Natural killer cell treated with Interleukin-12 subunit alpha and Interleukin-12 subunit beta and Interleukin-15 and Interleukin-18, amount 100 ng/mL, for 72 hours (primary cell): ENCODE measurements around the gene NPHS2. TPM values are rescaled to one million over a fixed set of nuclear protein-coding genes. Genes with fewer than 3 reads are reported as not detected.
"Not testable (repeated sequence)": the region's sequence is repeated elsewhere in the genome, so short reads cannot be mapped to it uniquely, and the experiment has no call there.

Source experiments
- ATAC-seq, 2 donors: fragments of 150-1000 bp; cut with Tn5 transposase in 1 of 2; sonication (Bioruptor Pico), chemical (Tn5 transposase) in 1 of 2; 2 replicates each; pipeline ENCODE4 v1.10.0; 2021
- DNase-seq: peaks from one replicate; pipeline ENCODE4 v3.0.0; 2022; ENCODE audit warnings: low spot score
- H3K27ac Mint-ChIP-seq, 2 donors: 1 replicate in 1 of 2; 2 replicates in 1 of 2; pipeline ENCODE4 v1.8.0; 2022; ENCODE audit warnings: mixed read lengths in 2 of 2, mild to moderate bottlenecking in 1 of 2, moderate library complexity in 1 of 2
- H3K27me3 Mint-ChIP-seq, 2 donors: 1 replicate in 1 of 2; 2 replicates in 1 of 2; pipeline ENCODE4 v1.8.0; 2022; ENCODE audit warnings: mixed read lengths in 2 of 2
- H3K36me3 Mint-ChIP-seq: one replicate; pipeline ENCODE4 v1.8.0; 2022; ENCODE audit warnings: mixed read lengths
- H3K4me1 Mint-ChIP-seq, 2 donors: 1 replicate in 1 of 2; 2 replicates in 1 of 2; pipeline ENCODE4 v1.8.0; 2022; ENCODE audit warnings: low read depth in 2 of 2, mixed read lengths in 2 of 2, mild to moderate bottlenecking in 1 of 2
- H3K4me3 Mint-ChIP-seq: one replicate; pipeline ENCODE4 v1.8.0; 2022; ENCODE audit warnings: mixed read lengths
- H3K9me3 Mint-ChIP-seq: 2 replicates; pipeline ENCODE4 v1.8.0; 2022; ENCODE audit warnings: mixed read lengths
- total RNA-seq, 2 donors: library from RNA; stranded (reverse); gene quantifications; one replicate each; pipeline ENCODE4 v1.2.3, GENCODE V29; 2022

NPHS2 gene
- total RNA-seq, 2 donors from 2014 or later: not detected

DNA sequence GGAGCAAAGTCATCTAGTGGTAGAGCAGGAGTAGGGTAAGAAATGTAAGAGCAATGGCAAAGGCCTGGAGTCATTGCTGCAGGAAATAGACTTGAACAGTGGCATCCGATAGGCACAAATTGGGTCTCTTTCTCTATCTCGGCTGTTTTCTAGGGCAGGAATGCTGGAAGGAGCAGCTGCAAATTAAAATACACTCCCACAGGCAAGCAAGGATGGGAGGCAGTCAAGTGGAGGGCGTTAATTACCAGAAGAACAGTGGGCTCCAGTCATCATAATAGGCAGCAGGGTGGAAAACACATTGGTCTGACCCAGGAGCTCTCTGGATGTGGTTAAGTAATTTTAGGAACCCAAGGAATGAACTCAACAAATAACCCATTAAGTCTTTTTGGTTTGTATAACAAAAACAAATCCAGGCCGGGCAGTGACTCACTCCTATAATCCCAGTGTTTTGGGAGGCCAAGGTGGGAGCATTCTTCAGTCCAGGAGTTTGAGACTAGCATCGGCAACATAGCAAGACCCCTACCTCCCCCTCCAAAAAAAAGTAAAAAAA is 8.1 kb upstream of the NPHS2 start:
- ATAC-seq (no peak), DNase-seq (no peak)
- H3K36me3 Mint-ChIP-seq: no peaks in the 10 kb centered on the region
- H3K27me3 Mint-ChIP-seq: peaks cover 39 to 49% of the 10 kb centered on the region in 2 donors
- peaks cover 3% of the 10 kb centered on the region for H3K9me3 Mint-ChIP-seq
- no peak overlapping the region for H3K4me3 Mint-ChIP-seq
- no peaks in the 10 kb centered on the region for H3K4me1 Mint-ChIP-seq
- no peak overlapping the region for H3K27ac Mint-ChIP-seq

DNA sequence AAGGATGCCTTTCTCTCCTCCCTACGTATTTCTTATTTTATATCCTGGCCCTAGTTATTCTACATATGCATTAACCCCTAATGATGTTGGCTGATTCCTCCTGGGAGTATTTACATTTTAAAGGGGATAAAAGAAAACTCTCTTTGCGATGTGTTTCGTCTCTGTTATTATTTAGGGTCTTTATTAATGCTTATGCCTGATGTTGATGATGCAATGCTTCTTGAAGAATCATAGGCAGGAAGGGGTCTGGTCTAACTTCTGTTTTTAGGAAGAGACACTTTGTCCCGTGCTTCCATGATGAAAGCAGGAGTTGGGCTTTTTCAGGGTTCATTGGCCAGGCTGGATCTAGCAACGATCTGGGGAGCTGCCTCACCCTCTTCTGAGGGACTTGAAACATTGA is 761 bp upstream of the NPHS2 start:
- Mint-ChIP-seq H3K9me3 (no peaks in the 10 kb centered on the region), H3K27me3 (peaks cover 32 to 45% of the 10 kb centered on the region in 2 donors), H3K36me3 (peaks cover 6% of the 10 kb centered on the region), H3K4me3 (no peak overlapping the region), H3K27ac (no peak overlapping the region), H3K4me1 (no peaks in the 10 kb centered on the region)
- ATAC-seq: no peak
- DNase-seq: no peak

DNA sequence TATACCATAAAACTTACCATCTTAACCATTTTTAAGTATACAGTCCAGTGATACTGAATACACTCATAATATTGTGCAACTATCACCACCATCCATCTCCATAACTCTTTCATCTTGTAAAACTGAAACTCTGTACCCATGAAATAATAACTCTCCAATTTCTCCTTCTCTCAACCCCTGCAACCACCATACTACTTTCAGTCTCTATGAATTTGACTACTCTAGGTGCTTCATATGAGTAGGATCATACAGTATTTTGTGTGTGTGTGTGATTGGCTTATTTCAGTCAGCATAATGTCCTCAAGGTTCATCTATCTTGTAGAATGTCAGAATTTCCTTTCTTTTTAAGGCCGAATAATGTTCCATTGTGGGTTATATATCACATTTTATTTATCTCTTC is 17.7 kb downstream of the NPHS2 start:
- Mint-ChIP-seq H3K27ac (no peak overlapping the region), H3K27me3 (peaks cover 0 to 2% of the 10 kb centered on the region in 2 donors), H3K36me3 (no peaks in the 10 kb centered on the region), H3K4me3 (no peak overlapping the region), H3K9me3 (no peaks in the 10 kb centered on the region), H3K4me1 (no peaks in the 10 kb centered on the region)
- DNase-seq (no peak), ATAC-seq (no peak)

DNA sequence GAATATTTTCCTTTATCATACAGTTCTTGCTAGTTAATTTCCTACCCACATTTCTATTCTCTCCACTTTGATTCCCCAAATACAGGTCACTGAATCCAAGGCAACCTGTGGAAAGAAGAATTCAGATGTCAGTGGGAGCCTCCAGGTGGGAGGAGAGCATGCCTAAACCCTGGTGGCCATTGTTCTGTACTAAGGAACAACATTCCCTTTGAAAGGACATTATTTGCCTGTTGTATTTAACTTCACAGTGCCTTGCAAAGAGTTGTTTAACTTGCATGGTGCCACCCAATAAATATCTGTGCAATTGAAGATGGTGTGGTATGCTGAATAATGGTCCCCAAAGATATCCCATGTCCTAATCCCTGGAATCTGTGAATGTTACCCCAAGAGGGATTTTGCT is 21.3 kb downstream of the NPHS2 start:
- ATAC-seq: no peak
- no peak overlapping the region for H3K4me3 Mint-ChIP-seq
- no peaks in the 10 kb centered on the region for H3K36me3 Mint-ChIP-seq
- H3K27me3 Mint-ChIP-seq: peaks cover 0 to 2% of the 10 kb centered on the region in 2 donors
- no peaks in the 10 kb centered on the region for H3K9me3 Mint-ChIP-seq
- H3K27ac Mint-ChIP-seq: no peak overlapping the region
- DNase-seq: no peak
- H3K4me1 Mint-ChIP-seq: no peaks in the 10 kb centered on the region

DNA sequence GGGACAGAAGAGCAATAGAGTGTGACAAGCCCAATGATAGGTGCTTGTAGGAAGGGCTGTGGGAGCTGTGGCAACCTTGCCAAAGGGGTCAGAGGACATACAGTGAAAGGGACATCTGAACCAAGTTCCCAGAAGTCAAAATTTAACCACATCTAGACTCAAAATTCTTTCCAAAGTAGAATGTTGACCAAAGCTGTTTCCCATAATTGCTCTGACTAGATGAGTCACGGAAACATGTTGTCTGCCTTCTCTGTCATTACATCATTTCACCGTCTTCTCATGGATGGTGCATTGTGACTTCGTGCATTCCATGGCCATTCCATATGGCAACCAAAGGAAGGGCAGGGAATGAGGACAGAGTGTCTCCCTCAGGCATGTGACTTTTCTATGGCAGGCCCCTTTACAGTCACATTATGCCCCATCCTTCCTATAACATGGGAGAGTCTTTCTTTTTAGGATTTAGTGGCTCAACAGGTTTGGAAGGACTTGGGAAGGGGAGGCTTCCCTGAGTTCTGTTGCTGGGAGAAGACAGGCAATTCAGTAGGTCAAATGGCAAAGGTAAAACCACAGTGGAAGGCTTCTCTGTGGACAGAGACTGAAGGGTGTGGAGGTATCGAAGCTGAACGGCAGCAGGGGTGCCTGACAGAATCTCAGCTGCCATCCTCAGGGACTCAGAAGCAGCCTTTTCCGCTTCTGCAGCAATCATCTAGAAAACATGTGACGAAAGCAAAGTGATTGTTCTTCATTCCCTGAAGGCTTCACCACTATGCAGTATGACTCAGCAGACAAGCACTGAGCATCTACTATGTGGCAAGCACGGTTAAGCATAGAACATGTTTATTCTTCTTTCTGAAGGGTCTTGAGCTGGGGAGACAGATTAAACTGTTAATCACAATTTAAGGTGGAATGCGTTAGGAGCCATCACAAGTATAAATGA is 24.7 kb downstream of the NPHS2 start:
- Mint-ChIP-seq H3K4me3 (no peak overlapping the region), H3K36me3 (no peaks in the 10 kb centered on the region), H3K27ac (no peak overlapping the region), H3K9me3 (no peaks in the 10 kb centered on the region), H3K27me3 (no peaks in the 10 kb centered on the region), H3K4me1 (no peaks in the 10 kb centered on the region)
- ATAC-seq (no peak), DNase-seq (no peak)

DNA sequence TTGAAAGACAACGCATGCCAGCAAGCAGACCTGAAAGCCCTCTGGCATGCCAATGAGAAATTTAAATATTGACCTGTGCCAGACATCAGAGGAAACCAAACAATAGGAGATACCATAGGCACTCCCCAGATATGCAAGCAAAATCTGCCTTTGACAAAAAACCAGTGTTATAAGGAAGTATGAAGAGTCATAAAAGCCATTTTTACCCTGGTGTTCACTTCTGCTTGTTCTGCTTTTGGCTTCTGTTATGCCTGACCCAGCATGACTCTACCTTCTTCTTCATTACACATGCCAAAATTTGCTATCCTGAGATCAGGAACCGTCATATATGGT is 26.4 kb downstream of the NPHS2 start:
- Mint-ChIP-seq H3K27ac (no peak overlapping the region), H3K4me1 (no peaks in the 10 kb centered on the region), H3K27me3 (no peaks in the 10 kb centered on the region), H3K4me3 (no peak overlapping the region), H3K9me3 (no peaks in the 10 kb centered on the region), H3K36me3 (no peaks in the 10 kb centered on the region)
- DNase-seq (no peak), ATAC-seq (no peak)

DNA sequence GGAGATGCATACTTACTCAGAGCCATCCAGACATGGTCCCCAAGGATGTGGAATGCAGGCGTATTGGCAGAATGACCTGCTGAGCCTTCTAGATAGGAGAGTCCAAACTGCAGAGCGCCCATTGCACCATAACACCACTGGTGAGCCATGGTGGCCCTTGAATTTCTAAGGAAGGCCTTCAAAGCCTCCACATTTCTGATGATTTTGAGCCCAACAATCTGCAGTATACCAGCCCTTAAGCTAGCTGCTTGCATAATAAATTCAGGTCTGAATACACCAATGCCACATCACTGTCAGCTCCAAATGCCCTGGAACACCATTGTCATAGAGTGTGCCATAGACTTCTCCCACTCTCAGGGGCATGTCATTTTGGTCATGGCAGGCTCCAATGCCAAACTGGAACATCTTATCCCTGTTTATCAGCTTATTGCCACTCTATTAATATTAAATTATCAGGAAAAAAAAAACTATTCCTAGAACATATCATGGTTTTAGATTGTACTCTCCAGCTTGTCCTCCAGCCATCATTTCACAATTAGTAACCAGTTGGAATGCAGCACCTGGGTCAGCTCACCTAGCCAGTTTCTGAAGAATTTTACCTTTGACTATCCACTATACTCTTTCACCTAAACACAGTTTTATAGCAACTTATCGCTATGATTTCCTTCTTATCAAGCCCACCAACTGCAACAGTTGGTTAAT is 26.9 kb downstream of the NPHS2 start:
- H3K36me3 Mint-ChIP-seq: no peaks in the 10 kb centered on the region
- DNase-seq: no peak
- H3K4me1 Mint-ChIP-seq: no peaks in the 10 kb centered on the region
- H3K9me3 Mint-ChIP-seq: no peaks in the 10 kb centered on the region
- no peaks in the 10 kb centered on the region for H3K27me3 Mint-ChIP-seq
- ATAC-seq: no peak
- H3K4me3 Mint-ChIP-seq: no peak overlapping the region
- no peak overlapping the region for H3K27ac Mint-ChIP-seq

DNA sequence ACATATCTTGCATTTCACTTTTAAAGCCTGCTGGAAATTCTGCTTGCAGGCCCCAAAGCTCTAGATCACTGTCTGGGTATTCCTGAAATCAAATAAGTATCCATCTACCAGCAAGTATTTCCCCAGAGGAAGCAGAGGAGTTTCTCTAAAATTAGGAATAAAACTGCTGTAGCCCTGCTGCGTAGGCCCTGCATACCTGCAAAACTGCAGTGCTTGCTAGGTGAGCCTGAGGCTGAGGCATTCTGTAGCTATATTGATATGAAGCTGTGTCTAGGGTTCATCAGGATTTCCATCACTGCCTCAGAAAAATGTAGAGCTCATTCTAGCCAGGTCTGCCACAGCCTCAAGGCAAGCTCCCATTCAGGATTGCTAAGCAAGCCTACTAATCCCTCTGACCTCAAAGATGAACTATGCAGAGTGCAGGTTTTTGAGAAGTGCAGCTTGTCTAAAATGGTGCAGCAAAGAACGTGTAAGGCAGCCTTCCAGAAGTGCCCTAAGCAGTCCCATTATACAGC is 28.7 kb downstream of the NPHS2 start:
- no peaks in the 10 kb centered on the region for H3K4me1 Mint-ChIP-seq
- no peak for ATAC-seq
- H3K4me3 Mint-ChIP-seq: no peak overlapping the region
- H3K27ac Mint-ChIP-seq: no peak overlapping the region
- H3K27me3 Mint-ChIP-seq: no peaks in the 10 kb centered on the region
- H3K9me3 Mint-ChIP-seq: no peaks in the 10 kb centered on the region
- H3K36me3 Mint-ChIP-seq: no peaks in the 10 kb centered on the region
- no peak for DNase-seq

DNA sequence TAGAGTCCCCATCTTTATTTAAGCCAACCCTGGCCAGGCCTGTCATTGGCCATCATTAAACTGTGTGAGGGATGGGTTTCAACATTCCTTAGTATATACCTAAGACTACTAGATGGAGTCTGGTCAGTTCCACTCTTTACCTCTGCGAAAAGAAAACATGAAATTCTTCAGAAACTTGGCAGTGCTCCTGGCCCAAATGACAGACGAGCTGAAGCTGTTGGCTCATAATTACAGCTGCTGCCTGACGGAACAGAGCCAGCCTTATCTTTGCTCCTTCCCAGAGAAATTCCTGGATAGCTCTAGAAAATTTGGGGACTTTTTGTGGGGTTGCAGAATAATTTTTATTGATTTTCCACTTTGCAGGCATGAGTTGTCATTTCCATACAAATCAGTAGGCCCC is 30.4 kb downstream of the NPHS2 start:
- no peak overlapping the region for H3K4me3 Mint-ChIP-seq
- no peaks in the 10 kb centered on the region for H3K36me3 Mint-ChIP-seq
- DNase-seq (no peak), ATAC-seq (no peak)
- H3K9me3 Mint-ChIP-seq: no peaks in the 10 kb centered on the region
- H3K4me1 Mint-ChIP-seq: no peaks in the 10 kb centered on the region
- no peaks in the 10 kb centered on the region for H3K27me3 Mint-ChIP-seq
- H3K27ac Mint-ChIP-seq: no peak overlapping the region

DNA sequence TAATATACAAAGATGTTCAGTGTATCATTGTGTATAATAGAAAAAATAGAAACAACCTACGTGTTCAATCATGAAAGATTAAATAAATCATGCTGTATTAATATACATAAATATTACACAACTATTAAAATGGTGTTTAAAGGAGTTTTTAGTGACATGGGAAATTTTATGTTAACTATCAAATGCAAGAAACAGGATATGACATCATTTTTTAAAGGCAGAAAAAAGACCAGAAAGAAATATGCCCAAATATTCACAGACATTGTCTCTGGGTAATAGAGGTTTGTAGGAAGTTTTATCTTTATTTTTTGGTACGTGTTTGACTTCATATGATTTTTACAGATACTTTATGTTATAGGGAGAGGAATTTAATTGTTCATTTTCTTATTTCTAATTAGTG is 34.0 kb downstream of the NPHS2 start:
- Mint-ChIP-seq H3K9me3 (peaks cover 9% of the 10 kb centered on the region), H3K27me3 (no peaks in the 10 kb centered on the region), H3K4me1 (no peaks in the 10 kb centered on the region), H3K36me3 (peaks cover 5% of the 10 kb centered on the region), H3K27ac (no peak overlapping the region), H3K4me3 (no peak overlapping the region)
- DNase-seq: no peak
- ATAC-seq: no peak

DNA sequence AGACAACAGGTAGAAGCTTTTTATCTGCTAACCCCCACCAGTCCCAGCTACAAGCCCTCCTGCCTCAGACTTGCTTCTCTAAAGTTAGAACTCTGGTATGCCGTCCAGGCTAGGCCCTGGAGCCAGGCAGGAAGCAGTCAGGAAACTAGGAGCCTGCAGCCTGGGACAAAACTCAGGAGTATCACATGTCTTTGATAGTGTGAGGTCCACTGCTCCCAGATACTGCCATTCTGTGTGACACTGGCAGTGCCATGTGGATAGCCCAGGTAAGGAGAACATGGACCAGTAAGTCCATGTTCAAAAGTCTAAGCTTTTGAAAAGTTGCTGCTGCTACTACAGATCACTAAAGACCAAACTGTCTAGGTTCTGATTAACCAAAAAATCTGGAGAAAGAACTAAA is 45.4 kb downstream of the NPHS2 start:
- Mint-ChIP-seq H3K36me3 (no peaks in the 10 kb centered on the region), H3K27me3 (no peaks in the 10 kb centered on the region), H3K4me3 (no peak overlapping the region), H3K27ac (no peak overlapping the region), H3K4me1 (no peaks in the 10 kb centered on the region), H3K9me3 (peaks cover 4% of the 10 kb centered on the region)
- ATAC-seq (no peak), DNase-seq (no peak)

DNA sequence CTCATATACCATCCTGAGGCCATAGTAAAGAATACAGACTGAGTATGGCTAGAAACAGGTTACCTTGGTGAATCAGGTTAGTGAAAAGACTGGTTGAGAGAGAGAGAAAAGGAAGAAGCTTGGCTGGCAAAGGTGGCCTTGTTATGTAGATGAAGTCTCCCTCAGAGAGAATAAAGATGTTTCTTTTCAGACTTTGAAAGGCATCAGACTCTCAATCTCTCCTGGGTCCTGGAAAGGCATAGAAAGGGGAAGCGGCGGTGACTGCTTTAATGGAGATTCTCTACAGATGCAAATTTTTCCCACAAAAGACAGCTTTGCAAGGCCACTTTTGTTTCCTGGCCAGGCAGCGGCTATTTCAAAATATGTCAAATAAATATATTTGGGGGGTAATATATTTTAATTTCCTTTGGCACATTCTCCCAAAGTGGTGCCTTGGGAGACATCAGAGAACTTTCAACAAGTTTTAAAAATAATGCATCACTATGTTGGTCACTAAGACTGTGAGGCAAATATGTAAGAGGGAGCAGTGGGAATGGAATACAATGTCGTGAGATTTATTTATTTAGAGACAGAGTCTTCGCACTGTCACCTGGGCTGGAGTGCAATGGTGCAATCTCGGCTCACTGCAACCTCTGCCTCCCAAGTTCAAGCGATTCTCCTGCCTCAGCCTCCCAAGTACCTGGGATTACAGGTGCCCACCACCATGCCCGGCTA is 46.1 kb downstream of the NPHS2 start:
- no peak for ATAC-seq

DNA sequence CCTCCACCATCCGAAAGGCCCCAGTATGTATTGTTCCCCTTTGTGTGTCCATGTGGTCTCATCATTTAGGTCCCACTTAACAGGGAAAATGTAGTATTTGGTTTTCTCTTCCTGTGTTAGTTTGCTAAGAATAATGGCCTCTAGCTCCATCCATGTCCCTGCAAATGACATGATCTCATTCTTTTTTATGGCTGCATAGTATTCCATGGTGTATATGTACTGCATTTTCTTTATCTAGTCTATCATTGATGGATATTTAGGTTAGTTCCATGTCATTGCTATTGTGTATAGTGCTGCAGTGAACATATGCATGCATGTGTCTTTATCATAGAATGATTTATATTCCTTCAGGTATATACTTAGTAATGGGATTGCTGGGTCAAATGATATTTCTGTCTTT is 57.2 kb downstream of the NPHS2 start:
- not testable (repeated sequence) for H3K36me3 Mint-ChIP-seq, DNase-seq, H3K4me1 Mint-ChIP-seq, H3K4me3 Mint-ChIP-seq, H3K27ac Mint-ChIP-seq, ATAC-seq, H3K9me3 Mint-ChIP-seq
- H3K27me3 Mint-ChIP-seq: peaks cover 0 to 16% of the 10 kb centered on the region in 2 donors

More for the DNA sequence above, 46.1 kb downstream of the NPHS2 start:
- H3K27ac Mint-ChIP-seq: no peak overlapping the region
- H3K4me1 Mint-ChIP-seq: no peaks in the 10 kb centered on the region
- DNase-seq: no peak
- H3K36me3 Mint-ChIP-seq: no peaks in the 10 kb centered on the region
- peaks cover 0 to 5% of the 10 kb centered on the region in 2 donors for H3K27me3 Mint-ChIP-seq
- peaks cover 7% of the 10 kb centered on the region for H3K9me3 Mint-ChIP-seq
- no peak overlapping the region for H3K4me3 Mint-ChIP-seq
